Spleen (tissue), 11 donors: ENCODE measurements around the gene TMEM169. TPM values are rescaled to one million over a fixed set of nuclear protein-coding genes. Genes with fewer than 3 reads are reported as not detected.

ENCODE experiments used
- DNase-seq: peaks from one replicate; pipeline ENCODE4 v3.0.0-alpha.2; 2020
- H3K27ac ChIP-seq, 8 donors: fragments of 200-600 bp; sonication (generic) in 7 of 8; 1 replicate in 4 of 8; 2 replicates in 4 of 8; pipeline versions ENCODE4 v1.5.0 to v1.8.0; 2016 to 2021; ENCODE audit warnings: inconsistent platforms in 4 of 8, mild to moderate bottlenecking in 4 of 8, moderate library complexity in 1 of 8
- H3K27me3 ChIP-seq, 7 donors: fragments of 200-600 bp; sonication (generic) in 6 of 7; replicated peaks in 1 of 7; 1 replicate in 4 of 7; 2 replicates in 3 of 7; pipeline versions ENCODE4 v1.5.0 to v1.8.0; 2016 to 2021; ENCODE audit warnings: inconsistent platforms in 3 of 7, mild to moderate bottlenecking in 1 of 7
- H3K36me3 ChIP-seq, 6 donors: fragments of 200-600 bp; sonication (generic) in 5 of 6; 1 replicate in 4 of 6; 2 replicates in 2 of 6; pipeline versions ENCODE4 v1.5.0 to v1.8.0; 2016 to 2021; ENCODE audit warnings: inconsistent platforms in 2 of 6
- H3K4me1 ChIP-seq, 6 donors: fragments of 200-600 bp; sonication (generic) in 5 of 6; 1 replicate in 3 of 6; 2 replicates in 3 of 6; pipeline versions ENCODE4 v1.5.0 to v1.8.0; 2016 to 2021; ENCODE audit warnings: inconsistent platforms in 3 of 6
- H3K4me3 ChIP-seq, 8 donors: fragments of 200-600 bp; sonication (generic) in 7 of 8; 1 replicate in 4 of 8; 2 replicates in 4 of 8; pipeline versions ENCODE4 v1.5.0 to v1.8.0; 2016 to 2021; ENCODE audit warnings: inconsistent platforms in 4 of 8, mild to moderate bottlenecking in 4 of 8, moderate library complexity in 2 of 8
- H3K9me3 ChIP-seq, 8 donors: fragments of 200-600 bp; sonication (generic) in 7 of 8; 1 replicate in 4 of 8; 2 replicates in 4 of 8; pipeline versions ENCODE4 v1.5.0 to v1.8.0; 2016 to 2021; ENCODE audit warnings: inconsistent platforms in 4 of 8
- POLR2A ChIP-seq, 3 donors: fragments of 450-650 bp; IDR thresholded peaks; one replicate each; pipeline ENCODE4 v1.5.1; 2017; ENCODE audit warnings: antibody characterized with exemption in 3 of 3, mild to moderate bottlenecking in 1 of 3
- POLR2AphosphoS5 ChIP-seq, 3 donors: sonication (generic); formaldehyde crosslinking; IDR thresholded peaks; one replicate each; pipeline ENCODE4 v1.5.1; 2017; ENCODE audit warnings: antibody characterized with exemption in 3 of 3
- WGBS, 5 donors: extraction: QIAGEN DNeasy Blood & Tissue Kit in 3 of 5; methylation state at CpG; one replicate each; pipeline versions ENCODE4 v1.1.5 to v1.1.7; 2013 to 2018; 5-methylcytosine and 5-hydroxymethylcytosine counted together
- intact Hi-C: fragments of 100-400 bp; cut with DNase I; formaldehyde crosslinking; loops from one replicate; pipeline ENCODE4 v1.15.0; 2023; ENCODE audit warnings: low total_unique reads
- polyA plus RNA-seq, 3 donors: library from polyadenylated mRNA; stranded (reverse); fragments of 200-250 nt; gene quantifications; one replicate each; pipeline ENCODE4 v1.2.1, GENCODE V29; 2013
- total RNA-seq, 7 donors: library from RNA; depleted of rRNA in 3 of 7; stranded (reverse); fragments of >200 nt in 3 of 7; fragmentation: NEBNext Ultra II Directional in 4 of 7; extraction: Animal tissue kit (Norgen Biotek cat#: 25700) in 4 of 7; gene quantifications; one replicate each; pipeline versions ENCODE4 v1.1.0 to v1.2.1, GENCODE V29; 2016 to 2021
- TF ChIP-seq, protein P1 (sequence below), 11 experiments: fragments of 200-600 bp in 7 of 11; fragments of 450-650 bp in 4 of 11; sonication (generic) in 4 of 11; IDR thresholded peaks in 8 of 11; conservative IDR thresholded peaks in 3 of 11; 1 replicate in 7 of 11; 2 replicates in 4 of 11; pipeline versions ENCODE4 v1.4.0 to v1.8.0; 2016 to 2021; ENCODE audit warnings: antibody characterized with exemption in 11 of 11, inconsistent platforms in 4 of 11, mild to moderate bottlenecking in 1 of 11
- donor health status: healthy with polysubstance abuse.
- donor health status: DM: no; HTN: no; CAD: no; lungs with moderate emphysema.
- donor health status: DM: no; HTN: no; CAD: no.
- donor health status: Bipolar disorder and iron deficiency.
- donor health status: healthy.
- donor health status: DM: no; HTN: no; CAD: no.
- donor health status: DM: yes; HTN: yes; CAD: no.

TMEM169 gene
- total and polyA plus RNA-seq, 10 donors, result 0.19 to 1.3 (median 0.83) TPM

DNA sequence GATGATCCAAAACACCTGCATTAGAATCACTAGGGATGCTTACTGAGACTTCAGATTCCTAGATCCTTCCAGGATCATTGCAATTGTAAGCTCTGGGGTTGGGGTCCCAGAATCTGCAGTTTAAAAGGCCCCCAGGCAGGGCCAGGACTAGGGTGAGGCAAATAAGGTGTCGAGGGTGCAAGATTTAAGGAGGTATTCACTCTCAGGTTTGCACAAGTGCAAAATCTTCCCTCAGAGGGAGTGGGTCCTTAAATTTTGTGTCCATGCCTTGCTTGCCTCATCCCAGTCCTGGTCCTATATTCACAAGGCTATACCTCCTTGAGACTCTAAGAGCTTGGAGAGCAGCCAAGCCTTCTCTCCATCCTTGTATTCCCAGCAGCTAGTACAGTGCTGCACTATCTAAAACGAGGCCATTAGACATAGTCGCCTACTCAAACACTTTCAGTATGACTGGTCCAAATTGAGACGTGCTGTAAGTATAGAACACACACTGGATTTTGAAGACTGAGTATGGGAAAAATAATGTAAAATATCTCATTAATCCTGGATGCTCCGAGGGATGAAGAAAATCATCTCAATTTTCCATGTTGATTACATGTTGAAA, 36.7 kb upstream of the TMEM169 start:
- no peak overlapping the region for H3K4me3 ChIP-seq
- no peak for DNase-seq
- no peaks in the 10 kb centered on the region for H3K9me3 ChIP-seq
- H3K36me3 ChIP-seq, result peaks cover 0 to 98% (median 15%) of the 10 kb centered on the region in 6 donors
- TF ChIP-seq, protein P1, sequence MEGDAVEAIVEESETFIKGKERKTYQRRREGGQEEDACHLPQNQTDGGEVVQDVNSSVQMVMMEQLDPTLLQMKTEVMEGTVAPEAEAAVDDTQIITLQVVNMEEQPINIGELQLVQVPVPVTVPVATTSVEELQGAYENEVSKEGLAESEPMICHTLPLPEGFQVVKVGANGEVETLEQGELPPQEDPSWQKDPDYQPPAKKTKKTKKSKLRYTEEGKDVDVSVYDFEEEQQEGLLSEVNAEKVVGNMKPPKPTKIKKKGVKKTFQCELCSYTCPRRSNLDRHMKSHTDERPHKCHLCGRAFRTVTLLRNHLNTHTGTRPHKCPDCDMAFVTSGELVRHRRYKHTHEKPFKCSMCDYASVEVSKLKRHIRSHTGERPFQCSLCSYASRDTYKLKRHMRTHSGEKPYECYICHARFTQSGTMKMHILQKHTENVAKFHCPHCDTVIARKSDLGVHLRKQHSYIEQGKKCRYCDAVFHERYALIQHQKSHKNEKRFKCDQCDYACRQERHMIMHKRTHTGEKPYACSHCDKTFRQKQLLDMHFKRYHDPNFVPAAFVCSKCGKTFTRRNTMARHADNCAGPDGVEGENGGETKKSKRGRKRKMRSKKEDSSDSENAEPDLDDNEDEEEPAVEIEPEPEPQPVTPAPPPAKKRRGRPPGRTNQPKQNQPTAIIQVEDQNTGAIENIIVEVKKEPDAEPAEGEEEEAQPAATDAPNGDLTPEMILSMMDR (IDR thresholded peaks at IDR 0.05 in 8 of 11, conservative IDR thresholded peaks at IDR 0.05 in 3 of 11), result no peak
- no peak for TF ChIP-seq POLR2A (IDR thresholded peaks at IDR 0.05)
- TF ChIP-seq POLR2AphosphoS5 (IDR thresholded peaks at IDR 0.05), result no peak
- intact Hi-C loops, result no loop called here
- no peak overlapping the region for H3K27ac ChIP-seq
- no peaks in the 10 kb centered on the region for H3K4me1 ChIP-seq
- no peaks in the 10 kb centered on the region for H3K27me3 ChIP-seq
- WGBS, 5 donors, result 58 to 75% (median 70%) methylated on average over 5 of the region's 5 CpGs

DNA sequence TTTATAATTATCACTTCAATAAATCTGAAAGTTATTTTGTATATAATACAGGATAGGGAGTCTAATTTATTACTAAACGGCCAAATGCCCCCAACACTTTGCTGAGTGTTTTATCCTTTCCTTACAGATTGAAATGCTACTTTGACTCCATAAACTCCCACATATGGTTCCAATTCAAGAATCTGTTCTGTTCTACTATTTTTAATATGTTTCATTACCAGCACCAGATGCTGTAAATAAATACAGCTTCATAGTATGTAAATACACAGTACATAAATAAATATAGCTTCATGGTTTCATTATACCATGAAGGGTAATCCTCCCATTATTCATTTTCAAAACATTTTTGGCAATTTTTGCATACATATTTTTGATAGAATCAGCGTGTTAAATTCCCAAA, 34.3 kb upstream of the TMEM169 start:
- intact Hi-C loops, result no loop called here
- TF ChIP-seq POLR2A (IDR thresholded peaks at IDR 0.05) (no peak), POLR2AphosphoS5 (IDR thresholded peaks at IDR 0.05) (no peak)
- TF ChIP-seq, protein P1 (IDR thresholded peaks at IDR 0.05 in 8 of 11, conservative IDR thresholded peaks at IDR 0.05 in 3 of 11), result no peak
- Histone ChIP-seq H3K27me3 (no peaks in the 10 kb centered on the region), H3K36me3 (peaks cover 0 to 95% (median 10%) of the 10 kb centered on the region in 6 donors), H3K4me3 (no peak overlapping the region), H3K4me1 (no peaks in the 10 kb centered on the region), H3K27ac (no peak overlapping the region), H3K9me3 (no peaks in the 10 kb centered on the region)
- WGBS, 5 donors, result 87 to 97% (median 91%) methylated on average over 2 of the region's 2 CpGs
- DNase-seq, result no peak

DNA sequence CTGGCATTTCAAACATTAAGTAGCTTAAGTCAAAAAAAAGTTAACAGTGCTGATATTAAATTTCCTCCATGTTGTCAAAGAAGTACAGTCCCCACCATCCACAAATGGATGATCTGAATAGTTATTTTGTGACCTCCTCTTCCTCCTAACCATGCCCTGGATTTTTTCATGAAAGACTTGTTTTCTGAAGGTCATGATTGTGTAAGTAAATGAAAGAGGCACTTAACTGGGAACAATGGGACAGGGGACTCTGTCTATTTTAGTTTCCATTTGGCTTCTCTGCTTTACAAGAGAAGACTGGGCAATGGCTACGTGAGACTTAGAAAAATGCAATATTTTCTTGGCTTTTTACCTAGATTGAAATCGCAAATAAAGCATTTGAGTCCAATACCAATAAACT, 32.3 kb upstream of the TMEM169 start:
- no peaks in the 10 kb centered on the region for H3K4me1 ChIP-seq
- no peak overlapping the region for H3K4me3 ChIP-seq
- DNase-seq, result no peak
- WGBS, 5 donors, result 79 to 91% (median 86%) methylated on average over 2 of the region's 2 CpGs
- TF ChIP-seq POLR2AphosphoS5 (IDR thresholded peaks at IDR 0.05) (no peak), POLR2A (IDR thresholded peaks at IDR 0.05) (no peak)
- TF ChIP-seq, protein P1 (IDR thresholded peaks at IDR 0.05 in 8 of 11, conservative IDR thresholded peaks at IDR 0.05 in 3 of 11), result no peak
- intact Hi-C loops, result no loop called here
- peaks cover 0 to 75% (median 5%) of the 10 kb centered on the region in 6 donors for H3K36me3 ChIP-seq
- no peaks in the 10 kb centered on the region for H3K27me3 ChIP-seq
- H3K9me3 ChIP-seq, result no peaks in the 10 kb centered on the region
- H3K27ac ChIP-seq, result no peak overlapping the region

DNA sequence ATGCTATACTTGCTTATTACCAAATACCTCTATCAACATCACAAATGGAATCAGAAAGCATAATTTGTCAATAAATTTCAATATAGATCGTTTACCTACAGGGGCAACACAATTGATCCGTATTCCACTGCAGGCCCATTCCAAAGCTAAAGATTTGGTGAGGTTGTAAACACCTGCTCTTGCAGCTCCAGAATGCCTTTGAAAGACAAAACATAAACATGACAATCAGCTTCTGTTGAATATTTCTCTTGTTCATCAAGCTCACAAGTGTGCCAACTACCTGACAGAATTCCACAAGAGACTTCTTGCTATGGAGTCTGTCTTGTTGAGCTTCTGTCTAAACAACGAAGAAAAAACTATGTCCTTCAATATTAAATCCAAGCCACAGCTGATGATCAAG, 30.4 kb upstream of the TMEM169 start:
- Histone ChIP-seq H3K4me3 (no peak overlapping the region), H3K4me1 (no peaks in the 10 kb centered on the region), H3K9me3 (no peaks in the 10 kb centered on the region), H3K36me3 (peaks cover 0 to 71% (median 4%) of the 10 kb centered on the region in 6 donors), H3K27ac (no peak overlapping the region), H3K27me3 (no peaks in the 10 kb centered on the region)
- TF ChIP-seq POLR2A (IDR thresholded peaks at IDR 0.05) (no peak), POLR2AphosphoS5 (IDR thresholded peaks at IDR 0.05) (no peak)
- TF ChIP-seq, protein P1 (IDR thresholded peaks at IDR 0.05 in 8 of 11, conservative IDR thresholded peaks at IDR 0.05 in 3 of 11), result no peak
- intact Hi-C loops, result no loop called here
- WGBS, 5 donors, result 90 to 98% (median 93%) methylated on average over 3 of the region's 3 CpGs
- DNase-seq, result no peak
